ENCODE results near the gene LPCAT1. TPM values are rescaled to one million over a fixed set of nuclear protein-coding genes. Genes with fewer than 3 reads are reported as not detected.
A peak's percentile ranks its signal among the peaks of the same experiment; 100 is the strongest.

LPCAT1 gene
- total and polyA plus RNA-seq, 2 of the 13 experiments (the other 11 are each of a cell fraction or from before 2014, with no cell fraction given), result 29.8 to 90.6 TPM

DNA sequence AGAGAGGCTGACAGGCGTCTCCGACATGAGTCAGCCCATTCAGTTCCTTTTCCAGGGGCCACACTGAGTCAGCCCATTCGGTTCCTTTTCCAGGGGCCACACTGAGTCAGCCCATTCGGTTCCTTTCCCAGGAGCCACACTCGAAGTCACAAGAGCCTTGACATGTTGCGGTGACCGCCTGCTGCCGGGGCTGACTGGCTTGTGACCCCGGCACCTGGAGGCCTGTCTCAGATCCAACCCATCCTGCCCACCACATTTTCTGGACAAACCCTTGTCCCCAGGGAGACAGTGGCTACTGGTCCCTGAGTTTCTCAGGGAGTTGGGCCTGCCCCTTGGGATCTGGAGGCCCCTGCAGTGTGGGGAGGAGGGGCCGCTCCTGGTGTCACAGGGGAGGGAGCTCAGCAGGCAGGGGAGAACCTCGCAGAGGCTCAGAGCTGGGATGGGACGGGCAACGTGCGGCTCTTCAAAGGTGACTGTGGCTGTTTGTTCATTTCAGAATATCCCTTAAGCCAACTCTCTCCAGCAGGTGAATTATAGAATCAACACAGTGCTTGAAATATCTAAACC lies 40.5 kb upstream of the LPCAT1 start (continued):
- TF ChIP-seq ZNF430 (CRISPR knock-in tag; IDR thresholded peaks at IDR 0.05) (peak; percentile 72; the same call in 1 of the 2 replicates), KLF12 (CRISPR knock-in tag; IDR thresholded peaks at IDR 0.05; ENCODE audit: borderline replicate concordance) (no peak), ZNF468 (CRISPR knock-in tag; IDR thresholded peaks at IDR 0.05) (no peak), ZFYVE20 (CRISPR knock-in tag; IDR thresholded peaks at IDR 0.05; ENCODE audit: borderline replicate concordance, low read depth) (no peak), SYNCRIP (IDR thresholded peaks at IDR 0.05; ENCODE audit: insufficient read depth, low read depth, low read length) (no peak), SP1 (IDR thresholded peaks at IDR 0.05) (no peak), SP1 (CRISPR knock-in tag; IDR thresholded peaks at IDR 0.05) (no peak), MTA1 (CRISPR knock-in tag; IDR thresholded peaks at IDR 0.05; ENCODE audit: borderline replicate concordance) (0 out of 2 replicates have a peak, but pooled peaks have one; percentile 65), HOXA9 (CRISPR knock-in tag; IDR thresholded peaks at IDR 0.05; ENCODE audit: borderline replicate concordance) (no peak), EP300 (IDR thresholded peaks at IDR 0.05; ENCODE audit: low read depth in 2 of 2, low read length in 2 of 2) (0 out of 4 replicates have a peak, but pooled peaks of 1 of the 2 experiments have one; percentile 61), EP300 (CRISPR knock-in tag; IDR thresholded peaks at IDR 0.05; ENCODE audit: borderline replicate concordance) (peak; percentile 25; the same call in 1 of the 2 replicates)
- TF ChIP-seq, protein P1, sequence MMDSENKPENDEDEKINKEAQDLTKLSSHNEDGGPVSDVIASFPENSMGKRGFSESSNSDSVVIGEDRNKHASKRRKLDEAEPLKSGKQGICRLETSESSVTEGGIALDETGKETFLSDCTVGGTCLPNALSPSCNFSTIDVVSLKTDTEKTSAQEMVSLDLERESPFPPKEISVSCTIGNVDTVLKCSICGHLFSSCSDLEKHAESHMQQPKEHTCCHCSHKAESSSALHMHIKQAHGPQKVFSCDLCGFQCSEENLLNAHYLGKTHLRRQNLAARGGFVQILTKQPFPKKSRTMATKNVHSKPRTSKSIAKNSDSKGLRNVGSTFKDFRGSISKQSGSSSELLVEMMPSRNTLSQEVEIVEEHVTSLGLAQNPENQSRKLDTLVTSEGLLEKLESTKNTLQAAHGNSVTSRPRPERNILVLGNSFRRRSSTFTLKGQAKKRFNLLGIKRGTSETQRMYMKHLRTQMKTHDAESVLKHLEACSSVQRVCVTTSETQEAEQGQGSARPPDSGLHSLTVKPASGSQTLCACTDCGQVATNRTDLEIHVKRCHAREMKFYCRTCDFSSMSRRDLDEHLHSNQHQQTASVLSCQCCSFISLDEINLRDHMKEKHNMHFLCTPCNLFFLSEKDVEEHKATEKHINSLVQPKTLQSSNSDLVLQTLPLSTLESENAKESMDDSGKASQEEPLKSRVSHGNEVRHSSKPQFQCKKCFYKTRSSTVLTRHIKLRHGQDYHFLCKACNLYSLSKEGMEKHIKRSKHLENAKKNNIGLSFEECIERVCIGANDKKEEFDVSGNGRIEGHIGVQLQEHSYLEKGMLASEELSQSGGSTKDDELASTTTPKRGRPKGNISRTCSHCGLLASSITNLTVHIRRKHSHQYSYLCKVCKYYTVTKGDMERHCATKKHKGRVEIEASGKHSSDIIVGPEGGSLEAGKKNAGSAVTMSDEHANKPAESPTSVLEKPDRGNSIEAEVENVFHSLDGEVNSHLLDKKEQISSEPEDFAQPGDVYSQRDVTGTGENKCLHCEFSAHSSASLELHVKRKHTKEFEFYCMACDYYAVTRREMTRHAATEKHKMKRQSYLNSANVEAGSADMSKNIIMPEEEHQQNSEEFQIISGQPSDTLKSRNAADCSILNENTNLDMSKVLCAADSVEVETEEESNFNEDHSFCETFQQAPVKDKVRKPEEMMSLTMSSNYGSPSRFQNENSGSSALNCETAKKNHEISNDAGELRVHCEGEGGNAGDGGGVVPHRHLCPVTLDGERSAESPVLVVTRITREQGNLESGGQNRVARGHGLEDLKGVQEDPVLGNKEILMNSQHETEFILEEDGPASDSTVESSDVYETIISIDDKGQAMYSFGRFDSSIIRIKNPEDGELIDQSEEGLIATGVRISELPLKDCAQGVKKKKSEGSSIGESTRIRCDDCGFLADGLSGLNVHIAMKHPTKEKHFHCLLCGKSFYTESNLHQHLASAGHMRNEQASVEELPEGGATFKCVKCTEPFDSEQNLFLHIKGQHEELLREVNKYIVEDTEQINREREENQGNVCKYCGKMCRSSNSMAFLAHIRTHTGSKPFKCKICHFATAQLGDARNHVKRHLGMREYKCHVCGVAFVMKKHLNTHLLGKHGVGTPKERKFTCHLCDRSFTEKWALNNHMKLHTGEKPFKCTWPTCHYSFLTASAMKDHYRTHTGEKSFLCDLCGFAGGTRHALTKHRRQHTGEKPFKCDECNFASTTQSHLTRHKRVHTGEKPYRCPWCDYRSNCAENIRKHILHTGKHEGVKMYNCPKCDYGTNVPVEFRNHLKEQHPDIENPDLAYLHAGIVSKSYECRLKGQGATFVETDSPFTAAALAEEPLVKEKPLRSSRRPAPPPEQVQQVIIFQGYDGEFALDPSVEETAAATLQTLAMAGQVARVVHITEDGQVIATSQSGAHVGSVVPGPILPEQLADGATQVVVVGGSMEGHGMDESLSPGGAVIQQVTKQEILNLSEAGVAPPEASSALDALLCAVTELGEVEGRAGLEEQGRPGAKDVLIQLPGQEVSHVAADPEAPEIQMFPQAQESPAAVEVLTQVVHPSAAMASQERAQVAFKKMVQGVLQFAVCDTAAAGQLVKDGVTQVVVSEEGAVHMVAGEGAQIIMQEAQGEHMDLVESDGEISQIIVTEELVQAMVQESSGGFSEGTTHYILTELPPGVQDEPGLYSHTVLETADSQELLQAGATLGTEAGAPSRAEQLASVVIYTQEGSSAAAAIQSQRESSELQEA (CRISPR knock-in tag; IDR thresholded peaks at IDR 0.05; ENCODE audit: not compliant biosample characterization), result no peak
- TF ChIP-seq, protein P2, sequence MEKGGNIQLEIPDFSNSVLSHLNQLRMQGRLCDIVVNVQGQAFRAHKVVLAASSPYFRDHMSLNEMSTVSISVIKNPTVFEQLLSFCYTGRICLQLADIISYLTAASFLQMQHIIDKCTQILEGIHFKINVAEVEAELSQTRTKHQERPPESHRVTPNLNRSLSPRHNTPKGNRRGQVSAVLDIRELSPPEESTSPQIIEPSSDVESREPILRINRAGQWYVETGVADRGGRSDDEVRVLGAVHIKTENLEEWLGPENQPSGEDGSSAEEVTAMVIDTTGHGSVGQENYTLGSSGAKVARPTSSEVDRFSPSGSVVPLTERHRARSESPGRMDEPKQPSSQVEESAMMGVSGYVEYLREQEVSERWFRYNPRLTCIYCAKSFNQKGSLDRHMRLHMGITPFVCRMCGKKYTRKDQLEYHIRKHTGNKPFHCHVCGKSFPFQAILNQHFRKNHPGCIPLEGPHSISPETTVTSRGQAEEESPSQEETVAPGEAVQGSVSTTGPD (CRISPR knock-in tag; IDR thresholded peaks at IDR 0.05), result no peak
- TF ChIP-seq, protein P3, sequence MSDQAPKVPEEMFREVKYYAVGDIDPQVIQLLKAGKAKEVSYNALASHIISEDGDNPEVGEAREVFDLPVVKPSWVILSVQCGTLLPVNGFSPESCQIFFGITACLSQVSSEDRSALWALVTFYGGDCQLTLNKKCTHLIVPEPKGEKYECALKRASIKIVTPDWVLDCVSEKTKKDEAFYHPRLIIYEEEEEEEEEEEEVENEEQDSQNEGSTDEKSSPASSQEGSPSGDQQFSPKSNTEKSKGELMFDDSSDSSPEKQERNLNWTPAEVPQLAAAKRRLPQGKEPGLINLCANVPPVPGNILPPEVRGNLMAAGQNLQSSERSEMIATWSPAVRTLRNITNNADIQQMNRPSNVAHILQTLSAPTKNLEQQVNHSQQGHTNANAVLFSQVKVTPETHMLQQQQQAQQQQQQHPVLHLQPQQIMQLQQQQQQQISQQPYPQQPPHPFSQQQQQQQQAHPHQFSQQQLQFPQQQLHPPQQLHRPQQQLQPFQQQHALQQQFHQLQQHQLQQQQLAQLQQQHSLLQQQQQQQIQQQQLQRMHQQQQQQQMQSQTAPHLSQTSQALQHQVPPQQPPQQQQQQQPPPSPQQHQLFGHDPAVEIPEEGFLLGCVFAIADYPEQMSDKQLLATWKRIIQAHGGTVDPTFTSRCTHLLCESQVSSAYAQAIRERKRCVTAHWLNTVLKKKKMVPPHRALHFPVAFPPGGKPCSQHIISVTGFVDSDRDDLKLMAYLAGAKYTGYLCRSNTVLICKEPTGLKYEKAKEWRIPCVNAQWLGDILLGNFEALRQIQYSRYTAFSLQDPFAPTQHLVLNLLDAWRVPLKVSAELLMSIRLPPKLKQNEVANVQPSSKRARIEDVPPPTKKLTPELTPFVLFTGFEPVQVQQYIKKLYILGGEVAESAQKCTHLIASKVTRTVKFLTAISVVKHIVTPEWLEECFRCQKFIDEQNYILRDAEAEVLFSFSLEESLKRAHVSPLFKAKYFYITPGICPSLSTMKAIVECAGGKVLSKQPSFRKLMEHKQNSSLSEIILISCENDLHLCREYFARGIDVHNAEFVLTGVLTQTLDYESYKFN (CRISPR knock-in tag; conservative IDR thresholded peaks at IDR 0.05), result peak; percentile 75

All from HepG2 (cell line).